GM18519 (cell line): Measurements from ENCODE around the gene DNAH17.

Source experiments
- ATAC-seq: cut with Tn5 transposase; IDR thresholded peaks from one replicate; pipeline ENCODE4 v1.9.1; 2021; ENCODE audit warnings: mild to moderate bottlenecking, moderate library complexity; ENCODE audit not compliant: unreplicated experiment, low FRiP score

The DNAH17 gene

DNA sequence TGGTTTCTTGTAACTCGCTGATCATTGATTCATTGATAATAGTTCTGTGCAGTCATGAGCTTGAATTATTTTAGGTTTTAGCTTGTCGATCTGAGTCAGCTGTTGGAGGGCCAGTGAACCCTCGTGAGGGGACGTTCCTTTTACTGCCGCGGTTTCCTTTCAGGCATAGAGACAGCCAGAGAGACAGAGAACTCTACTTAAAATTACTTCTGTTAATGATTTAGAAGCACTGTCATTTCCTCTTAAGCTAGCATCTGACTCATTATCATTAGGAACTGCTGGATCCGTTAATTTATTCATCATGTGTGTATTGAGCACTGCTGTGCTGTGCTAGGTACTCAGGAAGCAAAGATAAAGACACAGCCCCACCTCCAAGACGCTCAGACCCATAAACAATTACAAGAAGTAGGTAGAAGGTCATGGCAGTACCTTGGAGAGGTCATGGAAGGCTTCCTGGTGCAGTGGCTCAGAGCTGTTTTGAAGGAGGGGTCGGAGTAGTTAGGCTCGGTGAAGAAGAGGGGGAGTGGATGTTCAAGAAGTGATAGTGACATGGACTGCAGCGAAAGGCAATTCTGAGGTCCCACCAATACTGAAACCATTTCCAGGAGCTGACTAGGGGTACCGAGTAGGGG, 195.5 kb downstream of the DNAH17 start:
- no peak for ATAC-seq

DNA sequence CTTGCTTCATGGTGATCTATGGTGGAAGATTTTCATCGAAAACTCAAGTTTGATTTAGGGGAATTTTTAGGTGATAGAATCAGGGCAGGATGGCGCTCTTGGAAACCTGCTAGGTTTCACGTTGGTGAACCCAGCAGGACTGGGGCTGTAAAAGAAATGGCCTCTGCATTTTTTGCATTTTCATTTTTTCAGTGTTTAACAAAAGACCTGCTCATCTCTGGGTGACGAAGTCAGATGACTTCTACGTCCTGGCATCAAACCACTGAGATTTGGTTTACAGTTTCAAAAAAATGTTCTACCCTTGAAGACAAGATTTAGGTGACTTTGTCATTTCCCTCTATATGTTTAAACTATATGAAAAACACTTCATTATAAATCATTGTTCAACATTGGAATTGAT, 196.8 kb downstream of the DNAH17 start:
- no peak for ATAC-seq

DNA sequence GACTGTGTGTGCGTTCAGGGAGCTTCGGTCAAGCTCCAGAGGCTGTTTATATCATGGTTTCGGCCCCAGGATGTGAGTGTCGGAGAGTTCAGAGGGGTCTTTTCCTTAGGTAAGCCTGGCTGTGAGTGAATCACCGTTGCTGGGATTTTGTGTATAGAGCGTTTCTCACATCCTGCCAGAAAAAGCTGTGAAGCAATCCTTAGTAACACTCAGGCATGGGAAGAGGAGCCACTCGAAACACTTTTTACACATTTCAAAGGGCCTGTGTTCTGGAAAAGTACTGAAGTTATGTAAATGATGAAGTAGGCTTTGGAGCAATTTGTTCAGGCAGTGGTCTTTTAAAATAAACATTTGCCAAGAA, 198.1 kb downstream of the DNAH17 start:
- ATAC-seq = no peak

DNA sequence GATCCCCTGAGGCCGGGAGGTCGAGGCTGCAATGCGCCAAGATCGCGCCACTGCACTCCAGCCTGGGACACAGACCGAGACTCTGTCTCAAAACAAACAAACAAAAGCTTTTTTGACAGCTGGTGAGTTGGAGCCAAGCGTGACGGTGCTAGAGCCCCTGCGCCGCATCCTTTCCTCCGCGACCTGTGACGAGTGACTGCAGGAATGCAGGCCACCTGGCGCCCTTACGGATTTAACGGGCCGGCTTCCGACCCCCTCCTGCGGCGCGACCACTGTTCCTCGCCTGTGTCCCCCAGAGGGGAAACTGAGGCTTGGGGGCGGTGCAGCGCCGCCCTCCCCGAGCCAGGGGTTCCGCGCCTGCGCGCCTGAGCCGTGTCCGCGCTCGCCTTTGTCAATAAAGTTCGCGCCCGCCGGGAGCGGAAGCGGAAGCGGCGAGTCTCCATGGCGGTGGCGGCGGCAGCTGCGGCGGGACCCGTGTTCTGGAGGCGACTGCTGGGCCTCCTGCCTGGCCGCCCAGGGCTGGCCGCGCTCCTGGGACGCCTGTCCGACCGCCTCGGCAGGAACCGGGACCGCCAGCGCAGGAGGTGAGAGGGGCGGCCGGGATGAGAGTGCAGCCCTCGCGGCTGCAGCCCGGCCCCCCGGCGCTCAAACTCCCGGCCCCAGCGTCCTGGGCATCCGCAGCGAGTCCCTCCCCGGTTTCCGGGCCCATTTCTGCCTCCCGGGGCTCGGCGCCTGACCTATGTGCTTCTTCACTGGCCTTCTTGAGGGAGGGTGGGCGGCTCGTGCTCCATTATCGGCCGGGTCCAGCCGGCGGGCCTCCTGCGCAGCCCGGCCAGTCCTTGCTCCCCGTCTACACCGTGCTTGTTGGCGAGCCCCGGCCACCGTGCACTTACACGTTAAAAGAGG, 198.7 kb downstream of the DNAH17 start, which contains the start of gene PGS1:
Gene PGS1 (plus strand): TSS at position 425 of the 906 bp plus-strand sequence. CDS start 17 bp downstream, at position 442.
- ATAC-seq = peak; percentile 57

DNA sequence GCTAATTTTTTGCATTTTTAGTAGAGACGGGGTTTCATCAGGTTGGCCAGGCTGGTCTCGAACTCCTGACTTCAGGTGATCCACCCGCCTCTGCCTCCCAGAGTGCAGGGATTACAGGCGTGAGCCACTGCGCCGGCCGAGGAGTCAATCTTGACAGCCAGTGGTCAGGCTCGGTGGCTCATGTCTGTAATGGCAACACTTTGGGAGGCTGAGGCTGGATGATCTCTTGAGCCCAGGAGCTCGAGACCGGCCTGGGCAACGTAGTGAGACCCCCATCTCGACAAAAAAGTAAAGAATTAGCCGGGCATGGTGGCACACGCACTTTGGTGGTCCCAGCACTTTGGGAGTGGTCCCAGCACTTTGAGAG, 199.4 kb downstream of the DNAH17 start:
- ATAC-seq = no peak

DNA sequence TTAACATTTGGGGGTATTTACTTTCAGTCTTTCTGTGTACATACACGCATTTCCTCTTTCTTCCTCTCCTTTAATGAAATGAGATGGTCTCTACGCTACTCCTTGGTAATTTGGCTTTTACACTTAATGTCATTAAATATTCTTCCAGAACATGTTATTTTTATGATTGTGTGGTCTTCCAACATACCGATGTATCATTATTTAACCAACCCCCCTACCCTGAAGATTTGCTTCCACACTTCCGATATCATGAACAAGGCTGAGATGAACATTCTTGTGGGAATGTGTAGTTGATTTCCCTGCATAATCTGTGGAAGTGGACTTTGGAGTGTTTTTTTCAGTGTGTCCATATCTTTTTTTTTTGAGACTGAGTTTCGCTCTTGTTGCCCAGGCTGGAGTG, 201.0 kb downstream of the DNAH17 start:
- no peak for ATAC-seq

DNA sequence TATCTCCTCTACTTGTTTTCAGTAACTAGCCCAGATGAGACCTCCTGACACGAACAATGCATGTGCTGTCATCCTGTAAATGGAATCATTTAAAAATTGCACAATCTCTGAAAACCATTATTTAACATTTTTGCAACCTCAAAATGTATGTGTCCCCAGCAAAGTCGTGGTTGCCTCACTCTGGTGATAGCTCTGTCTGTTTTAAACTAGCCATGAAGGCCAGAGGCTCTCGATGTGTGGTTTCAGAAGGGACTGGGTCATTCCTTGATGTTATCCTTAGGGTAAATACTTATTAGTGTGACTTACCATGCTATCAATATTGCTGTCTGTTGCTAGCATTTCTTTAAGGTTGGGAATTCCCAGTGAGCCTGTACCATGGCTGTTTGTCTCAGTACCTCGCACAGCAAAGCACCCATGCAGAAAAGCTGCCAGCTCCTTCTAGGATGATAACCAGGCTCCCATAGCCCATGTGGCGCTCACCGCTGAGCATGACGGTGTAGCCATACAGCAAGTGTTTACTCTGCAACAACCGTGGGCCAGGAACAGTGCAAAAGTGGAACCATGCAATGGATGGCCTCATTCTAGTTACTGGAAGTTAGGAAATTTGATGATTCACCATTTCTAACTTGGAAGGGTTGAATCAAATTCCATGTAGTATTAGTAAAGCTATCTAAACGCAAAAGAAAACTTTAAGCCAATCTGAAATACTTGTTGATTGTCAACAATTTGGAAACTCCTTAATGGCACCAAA, 201.6 kb downstream of the DNAH17 start:
- no peak for ATAC-seq

DNA sequence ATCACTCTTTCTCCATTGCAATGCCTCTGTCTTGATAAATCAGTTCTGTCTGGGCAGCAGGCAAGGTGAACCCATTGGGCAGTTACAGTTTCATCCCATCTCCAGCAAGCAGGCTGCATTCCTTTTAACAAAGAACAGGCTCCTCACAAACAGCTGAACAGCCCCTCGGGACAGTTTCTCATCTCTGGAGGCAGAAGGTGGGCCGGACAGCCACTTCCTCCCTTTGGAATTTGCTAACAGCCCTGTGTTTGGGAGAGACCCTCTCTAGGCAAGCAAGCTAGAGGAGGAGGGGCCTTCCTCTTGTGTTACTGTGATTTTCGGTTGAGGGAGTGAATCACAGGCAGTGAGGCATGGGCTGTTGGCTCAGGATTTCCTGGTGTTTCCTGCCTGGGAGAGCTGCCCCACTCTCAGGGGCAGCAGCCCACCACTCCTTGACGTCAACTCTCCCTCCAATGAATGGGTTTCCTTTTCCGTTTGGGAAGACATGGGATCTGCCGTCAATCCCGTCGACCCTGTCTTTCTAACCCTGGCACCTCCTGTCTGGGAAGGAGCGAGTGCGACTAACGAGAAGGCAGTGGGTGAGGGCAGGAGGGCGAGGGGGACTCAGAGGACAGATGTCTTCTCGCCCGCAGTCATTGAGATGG, 202.4 kb downstream of the DNAH17 start:
- no peak for ATAC-seq

DNA sequence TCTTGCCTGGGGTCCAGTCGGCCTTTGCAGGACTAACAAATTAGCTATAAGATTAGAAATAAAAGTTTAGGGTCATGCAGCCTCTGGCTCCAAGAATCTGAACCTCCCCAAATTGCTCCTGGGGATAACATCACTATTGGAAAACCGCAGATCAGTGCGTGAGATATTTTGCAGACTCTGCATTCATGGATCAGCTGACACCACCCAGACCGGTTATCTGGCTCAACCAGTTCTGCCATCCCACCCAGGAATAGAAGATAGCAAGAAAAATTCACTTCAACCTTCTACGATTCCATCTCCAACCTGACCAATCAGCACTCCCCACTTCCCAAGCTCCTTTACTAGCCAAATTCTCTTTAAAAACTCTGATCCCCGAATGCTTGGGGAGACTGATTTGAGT, 203.0 kb downstream of the DNAH17 start:
- no peak for ATAC-seq
